ENCODE results near the gene PTPRF.

- no peak for TF ChIP-seq CTCF (IDR thresholded peaks at IDR 0.05)
- no peak for TF ChIP-seq POLR2A (IDR thresholded peaks at IDR 0.05)
Measured at GRCh38 chr1:43560286-43560685, 29.6 kb downstream of the PTPRF start.
